ENCODE data around the gene NTN4. TPM values are rescaled to one million over a fixed set of nuclear protein-coding genes. Genes with fewer than 3 reads are reported as not detected.

The NTN4 gene
- polyA plus RNA-seq, 6 donors from 2014 or later = not detected

Other genes with a start within 250 kb of the NTN4 start
- gene USP44, start 239.3 kb downstream of the NTN4 start, polyA plus RNA-seq (ENCODE audit: low read depth in 6 of 6) = 10 to 100 TPM in 2 of 6 donors, 1 to 10 TPM in 4; 5.4 to 13.8 (median 8.5) TPM
- gene SNRPF, start 68.2 kb upstream of the NTN4 start, polyA plus RNA-seq (ENCODE audit: low read depth in 6 of 6) = 10 to 100 TPM; 27.2 to 56.2 (median 51.2) TPM
- under 1 TPM in 1 of 6 donors, not detected in 5; 0.12 TPM for gene CCDC38, start 151.8 kb upstream of the NTN4 start, polyA plus RNA-seq (ENCODE audit: low read depth in 6 of 6)
- gene AMDHD1, start 152.6 kb upstream of the NTN4 start, polyA plus RNA-seq (ENCODE audit: low read depth in 6 of 6) = under 1 TPM in 4 of 6 donors, not detected in 2; 0.20 to 0.85 (median 0.39) TPM
- gene HAL, start 205.6 kb upstream of the NTN4 start, polyA plus RNA-seq (ENCODE audit: low read depth in 6 of 6) = 1 to 10 TPM in 1 of 6 donors, under 1 TPM in 3, not detected in 2; 0.36 to 1.4 (median 0.75) TPM
- 100 to 1,000 TPM; 203 to 338 (median 258) TPM for gene LTA4H, start 244.8 kb upstream of the NTN4 start, polyA plus RNA-seq (ENCODE audit: low read depth in 6 of 6)